GM12891 (cell line): ENCODE measurements around the gene TRIO.

Experiments used
- POLR2A ChIP-seq: IDR thresholded peaks from 2 replicates; pipeline ENCODE4 v1.6.1; 2011; ENCODE audit warnings: low read depth, low read length, control low read depth
- POLR2AphosphoS5 ChIP-seq: IDR thresholded peaks from 2 replicates; pipeline ENCODE4 v1.6.1; 2011; ENCODE audit warnings: low read depth, low read length, control low read depth
- POU2F2 ChIP-seq: IDR thresholded peaks from 2 replicates; pipeline ENCODE4 v1.6.1; 2011; ENCODE audit warnings: low read depth, mild to moderate bottlenecking, control low read depth, low read length, moderate library complexity

GRCh38 chr5:14471507-14471906 lies 328.4 kb downstream of the TRIO start:
- TF ChIP-seq POLR2AphosphoS5 (no peak), POLR2A (no peak), POU2F2 (no peak)
